Epidermal melanocyte (primary cell): ENCODE data around the gene N4BP3.
"Not testable (repeated sequence)": the region's sequence is repeated elsewhere in the genome, so short reads cannot be mapped to it uniquely, and the experiment has no call there.

Experiments
- DNase-seq: peaks from one replicate; pipeline ENCODE4 v3.0.0; 2011; ENCODE audit warnings: low spot score; ENCODE audit not compliant: insufficient read length

Gene N4BP3

DNA sequence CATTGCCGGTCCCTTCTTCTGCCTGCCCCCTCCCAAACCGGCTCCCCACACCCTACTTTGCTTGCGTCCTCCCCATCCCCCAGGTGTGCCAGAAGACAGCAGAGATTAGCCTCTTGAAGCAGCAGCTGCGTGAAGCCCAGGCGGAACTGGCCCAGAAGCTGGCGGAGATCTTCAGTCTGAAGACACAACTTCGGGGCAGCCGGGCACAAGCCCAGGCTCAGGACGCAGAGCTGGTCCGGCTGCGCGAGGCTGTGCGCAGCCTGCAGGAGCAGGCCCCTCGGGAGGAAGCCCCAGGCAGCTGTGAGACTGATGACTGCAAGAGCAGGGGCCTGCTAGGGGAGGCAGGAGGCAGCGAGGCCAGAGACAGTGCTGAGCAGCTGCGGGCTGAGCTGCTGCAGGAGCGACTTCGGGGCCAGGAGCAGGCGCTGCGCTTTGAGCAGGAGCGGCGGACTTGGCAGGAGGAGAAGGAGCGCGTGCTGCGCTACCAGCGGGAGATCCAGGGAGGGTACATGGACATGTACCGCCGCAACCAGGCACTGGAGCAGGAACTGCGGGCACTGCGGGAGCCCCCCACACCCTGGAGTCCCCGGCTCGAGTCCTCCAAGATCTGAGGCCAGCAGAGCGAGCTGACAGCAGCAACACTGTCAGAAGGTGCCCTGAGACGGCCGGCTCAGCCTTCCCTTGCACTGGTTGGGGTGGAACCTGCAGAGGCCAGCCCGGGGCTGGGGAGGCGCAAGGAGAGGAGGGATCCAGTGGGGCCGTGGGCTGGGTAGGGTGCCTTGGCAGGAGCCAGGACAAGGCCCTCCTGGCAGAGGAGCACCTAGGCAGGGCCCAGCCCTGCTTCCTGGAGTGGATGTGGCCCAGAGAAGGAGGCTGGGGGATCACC lies 8.3 kb downstream of the N4BP3 start:
- no peak for DNase-seq

DNA sequence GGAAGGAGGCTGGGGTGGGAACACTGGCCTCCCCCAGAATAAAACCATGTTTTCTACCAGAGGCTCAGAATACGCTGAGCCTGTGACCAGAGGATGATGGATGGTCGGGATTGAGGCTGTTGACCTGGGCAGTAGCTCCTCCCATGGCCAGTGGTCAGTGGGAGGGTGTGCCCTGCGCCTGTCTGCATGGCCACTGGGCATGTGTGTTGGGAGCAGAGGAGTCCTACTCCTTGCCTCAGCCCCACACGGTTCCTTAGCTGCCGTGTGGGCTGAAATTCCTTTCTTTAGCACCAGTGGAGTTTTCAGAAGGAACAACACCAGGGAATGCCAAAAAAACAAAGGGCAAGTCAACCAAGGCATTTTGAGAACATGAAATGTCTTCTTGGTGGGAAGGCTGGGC lies 9.0 kb downstream of the N4BP3 start:
- DNase-seq: no peak

GRCh38 chr5:178123094-178123965 lies 10.0 kb downstream of the N4BP3 start:
- no peak for DNase-seq

DNA sequence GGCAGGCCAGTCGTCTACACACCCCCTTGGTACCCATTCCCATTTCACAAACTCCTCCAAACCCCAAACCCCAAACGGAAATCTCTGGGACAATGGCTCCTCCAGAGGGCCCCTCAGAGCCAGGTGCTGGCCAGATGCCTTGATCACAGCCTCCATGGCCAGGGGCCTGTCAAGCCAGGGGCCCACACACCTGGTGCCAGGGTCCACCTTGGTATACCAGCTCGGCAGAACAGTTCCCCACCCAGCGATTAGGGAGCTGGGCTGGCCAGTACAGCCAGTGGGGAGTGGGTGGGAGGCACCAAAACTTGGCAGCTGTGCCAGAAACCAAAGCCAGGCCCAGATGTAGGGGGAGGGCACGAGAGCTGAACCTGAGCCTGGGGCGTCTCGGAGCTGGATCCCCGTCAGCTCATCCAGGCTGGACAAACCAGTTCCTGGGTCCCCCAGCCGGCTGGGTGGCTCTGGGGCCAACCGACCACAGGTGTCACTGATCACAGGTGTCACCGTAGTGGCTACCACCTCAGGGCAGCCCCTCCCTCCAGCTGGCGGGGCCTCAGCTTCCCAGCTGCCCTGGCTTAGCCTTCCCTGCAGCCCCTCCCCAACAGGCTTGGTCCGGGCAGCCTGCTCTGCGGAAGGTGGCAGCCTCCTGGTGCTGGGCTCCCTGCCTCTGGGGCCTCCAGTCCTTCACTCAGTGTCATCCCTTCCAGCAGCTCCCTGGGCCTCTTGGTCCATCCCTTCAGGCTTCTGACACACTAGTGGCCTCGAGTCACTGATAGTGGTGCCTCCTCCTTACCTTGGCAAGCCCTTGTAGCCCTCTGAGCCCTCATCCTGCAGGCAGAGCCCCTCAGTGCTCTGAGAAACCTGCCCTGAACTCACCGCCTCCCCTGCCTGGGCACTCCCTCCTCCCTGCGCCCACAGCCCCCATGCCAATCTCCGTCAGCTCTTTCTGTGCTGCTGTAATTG lies 10.9 kb downstream of the N4BP3 start:
- DNase-seq: no peak

- no peak for DNase-seq
These were observed 12.0 kb downstream of the N4BP3 start for GRCh38 chr5:178125253-178125906.

DNA sequence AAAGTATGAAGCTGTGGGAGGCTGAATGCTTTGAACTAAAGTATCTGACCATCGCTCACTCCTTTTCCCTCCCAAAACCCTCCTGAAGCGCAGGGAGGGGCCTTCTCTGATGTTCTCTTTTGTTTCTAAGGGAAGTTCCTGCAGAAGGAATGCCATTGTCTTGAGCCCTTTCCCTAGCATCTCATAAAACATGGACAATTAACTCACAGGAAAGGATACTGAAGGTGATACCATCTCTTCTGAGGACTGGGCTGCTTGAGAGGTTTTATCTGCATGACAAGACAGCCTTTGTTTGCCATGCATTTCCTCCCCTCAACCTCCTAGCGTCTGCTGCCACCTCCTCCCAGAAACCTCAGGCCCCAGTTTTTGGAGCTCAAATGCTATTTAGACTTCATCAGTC lies 13.2 kb downstream of the N4BP3 start:
- DNase-seq: no peak

DNA sequence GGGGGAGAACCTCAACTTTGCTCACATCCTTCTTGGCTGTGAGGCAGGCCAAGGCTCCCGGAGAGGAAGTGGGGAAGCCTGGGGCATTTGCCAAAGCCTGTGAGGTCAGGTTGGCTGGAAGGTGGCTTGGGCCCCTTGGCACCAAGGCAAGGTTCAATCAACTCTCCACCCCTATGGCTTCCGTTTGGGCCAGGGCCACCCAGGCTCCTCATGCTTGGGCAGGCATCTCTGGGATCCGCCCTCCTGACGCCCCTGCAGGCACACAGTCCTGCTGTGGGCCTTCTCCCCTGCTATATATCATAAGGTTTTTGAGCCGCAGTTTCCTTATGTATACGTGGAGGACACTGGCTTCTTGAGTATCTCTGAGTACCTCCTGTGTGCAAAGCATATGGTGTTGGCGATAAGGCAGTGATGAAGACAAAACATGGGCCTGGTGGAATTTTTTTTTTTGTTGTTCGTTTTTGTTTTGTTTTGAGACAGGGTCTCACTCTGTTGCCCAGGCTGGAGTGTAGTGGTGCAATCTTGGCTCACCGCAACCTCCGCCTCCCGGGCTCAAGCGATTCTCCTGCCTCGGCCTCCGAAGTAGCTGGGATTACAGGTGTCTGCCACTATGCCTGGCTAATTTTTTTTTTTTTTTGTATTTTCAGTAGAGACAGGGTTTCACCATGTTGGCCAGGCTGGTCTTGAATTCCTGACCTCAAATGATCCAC lies 14.1 kb downstream of the N4BP3 start:
- not testable (repeated sequence) for DNase-seq

GRCh38 chr5:178129296-178129695 lies 16.0 kb downstream of the N4BP3 start:
- no peak for DNase-seq

GRCh38 chr5:178130234-178130575 lies 16.9 kb downstream of the N4BP3 start:
- DNase-seq: not testable (repeated sequence)

GRCh38 chr5:178130576-178131445 lies 17.5 kb downstream of the N4BP3 start, which contains the start of gene RMND5B:
RMND5B (plus strand) TSS chr5:178131014; CDS start chr5:178138120, 7,106 bp downstream.
- DNase-seq: peak; percentile 88

GRCh38 chr5:178131446-178131996 lies 18.2 kb downstream of the N4BP3 start:
- no peak for DNase-seq

DNA sequence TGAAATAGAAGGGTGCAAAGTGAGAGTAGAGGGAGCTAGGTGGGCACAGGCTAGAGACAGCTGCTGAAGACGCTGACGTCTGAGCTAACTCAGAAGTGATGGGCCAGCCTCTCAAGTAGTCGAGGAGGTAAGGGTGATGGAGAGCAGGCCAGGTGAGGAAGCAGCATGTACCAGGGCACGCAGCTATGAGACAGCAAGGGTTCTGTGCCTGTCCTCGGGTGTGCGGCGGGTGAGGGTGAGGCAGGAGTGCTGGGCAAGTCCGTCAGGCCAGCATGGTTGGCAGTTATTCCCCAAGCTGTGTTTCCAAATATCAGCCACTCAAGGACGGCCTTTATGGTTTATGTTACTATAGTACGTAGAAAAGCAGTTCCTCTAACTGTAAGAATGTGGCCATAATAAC lies 23.7 kb downstream of the N4BP3 start:
- DNase-seq: no peak

- no peak for DNase-seq
These were observed 24.7 kb downstream of the N4BP3 start for GRCh38 chr5:178137991-178138390.

- DNase-seq: no peak
These were observed 28.2 kb downstream of the N4BP3 start for GRCh38 chr5:178141550-178141949.

- DNase-seq: no peak
These were observed 29.3 kb downstream of the N4BP3 start for GRCh38 chr5:178142642-178143041.

DNA sequence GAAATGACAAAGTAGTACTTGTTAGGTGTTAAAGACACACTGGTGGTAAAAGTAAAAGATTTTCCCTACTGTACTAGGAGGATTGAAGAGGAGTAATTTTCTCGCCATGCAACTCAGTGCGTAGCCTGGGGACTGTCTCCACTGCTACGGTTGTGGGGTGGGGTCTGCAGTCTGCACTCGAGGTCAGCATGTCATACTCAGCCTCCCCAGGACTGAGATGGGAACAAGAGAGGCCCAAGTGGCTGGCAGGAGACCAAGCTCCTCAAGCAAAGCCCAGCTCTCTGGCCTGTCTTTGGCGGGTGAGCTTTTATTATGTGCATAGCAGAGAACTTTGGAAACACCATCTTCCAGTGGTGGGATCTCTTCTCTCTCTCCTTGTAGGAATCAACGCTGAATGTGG lies 29.9 kb downstream of the N4BP3 start:
- no peak for DNase-seq

GRCh38 chr5:178143901-178144300 lies 30.6 kb downstream of the N4BP3 start:
- DNase-seq: no peak

GRCh38 chr5:178145965-178146820 lies 32.9 kb downstream of the N4BP3 start:
- DNase-seq: no peak
